Activated naive CD4-positive, alpha-beta T cell treated with anti-CD3 and anti-CD28 coated beads, Interleukin-2, amount 50 U/mL, for 72 hours (primary cell): Measurements from ENCODE around the gene ASTN2. TPM values are rescaled to one million over a fixed set of nuclear protein-coding genes. Genes with fewer than 3 reads are reported as not detected.

Experiments
- ATAC-seq, 2 donors: fragments of 150-1000 bp; cut with Tn5 transposase; 2 replicates each; pipeline ENCODE4 v1.10.0; 2021; ENCODE audit warnings: mild to moderate bottlenecking in 2 of 2, moderate library complexity in 2 of 2
- DNase-seq, 2 donors: peaks; one replicate each; pipeline ENCODE4 v3.0.0; 2021 to 2022; ENCODE audit warnings: low spot score in 2 of 2
- H3K27ac Mint-ChIP-seq, 2 donors: one replicate each; pipeline ENCODE4 v1.8.0; 2022; ENCODE audit warnings: mild to moderate bottlenecking in 2 of 2, mixed read lengths in 2 of 2
- H3K36me3 Mint-ChIP-seq, 2 donors: one replicate each; pipeline ENCODE4 v1.8.0; 2022; ENCODE audit warnings: mixed read lengths in 2 of 2
- H3K9me3 Mint-ChIP-seq, 2 donors: one replicate each; pipeline ENCODE4 v1.8.0; 2022; ENCODE audit warnings: mixed read lengths in 2 of 2
- total RNA-seq, 2 donors: library from RNA; stranded (reverse); gene quantifications; one replicate each; pipeline ENCODE4 v1.2.3, GENCODE V29; 2022

Gene ASTN2
- total RNA-seq, 2 donors from 2014 or later: 4.5 to 5.4 TPM

DNA sequence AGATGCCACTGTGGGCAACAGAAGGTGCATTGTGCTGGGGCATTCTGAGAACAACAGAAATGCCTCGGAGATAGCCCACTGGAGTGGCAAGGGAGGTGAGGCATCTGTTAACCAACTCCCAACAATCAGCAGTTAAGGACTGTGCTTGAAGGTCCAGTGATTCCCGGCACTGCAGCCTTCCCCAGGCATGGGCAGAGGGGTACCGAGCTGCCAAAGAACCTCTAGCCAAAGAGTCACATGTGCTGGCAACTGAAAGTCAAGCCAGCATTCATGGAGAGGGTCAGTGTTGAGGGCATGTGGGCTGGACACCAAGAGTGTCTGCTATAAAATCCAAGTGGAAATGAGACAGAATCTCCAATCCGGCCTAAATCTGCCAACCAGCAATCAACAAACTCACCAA lies 149.6 kb downstream of the ASTN2 start:
- DNase-seq (no peak), ATAC-seq (no peak)
- Mint-ChIP-seq H3K27ac (no peak overlapping the region), H3K36me3 (peaks cover 0 to 5% of the 10 kb centered on the region in 2 donors), H3K9me3 (peaks cover 0 to 5% of the 10 kb centered on the region in 2 donors)

DNA sequence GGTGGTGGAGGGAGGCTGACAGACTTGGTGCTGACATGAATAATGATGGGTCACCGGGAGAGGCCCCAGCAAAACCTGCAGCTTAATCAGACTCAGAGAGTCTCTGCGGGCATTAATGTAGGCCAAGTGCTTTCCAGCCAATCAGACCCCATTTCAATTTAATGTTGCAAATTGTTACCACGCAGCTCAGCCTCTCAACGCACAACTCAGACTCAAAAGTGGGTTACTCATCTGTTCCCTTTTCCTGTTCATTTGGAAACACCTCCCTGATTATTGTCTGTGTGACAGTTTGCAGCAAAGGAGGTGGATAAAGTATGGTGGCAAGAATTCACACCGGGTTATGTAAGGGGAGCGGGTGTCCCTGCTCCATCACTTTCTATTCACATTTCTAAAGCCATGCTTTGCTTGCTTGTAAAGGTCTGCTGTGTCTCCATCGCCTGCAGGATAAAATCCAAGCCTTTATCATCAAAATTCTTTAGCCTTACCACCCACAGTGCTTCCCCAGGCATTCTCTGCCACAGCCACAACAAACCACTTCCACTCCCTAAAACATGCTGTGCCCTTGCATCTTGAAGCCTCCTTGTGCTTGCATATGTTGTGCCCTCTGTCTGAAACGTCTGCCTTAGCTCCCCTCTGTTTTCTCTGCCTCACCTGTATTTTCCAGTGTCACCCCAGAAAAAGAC lies 156.5 kb downstream of the ASTN2 start:
- DNase-seq: no peak
- Mint-ChIP-seq H3K27ac (no peak overlapping the region), H3K36me3 (peaks cover 0 to 4% of the 10 kb centered on the region in 2 donors), H3K9me3 (peaks cover 3 to 7% of the 10 kb centered on the region in 2 donors)
- ATAC-seq: no peak

DNA sequence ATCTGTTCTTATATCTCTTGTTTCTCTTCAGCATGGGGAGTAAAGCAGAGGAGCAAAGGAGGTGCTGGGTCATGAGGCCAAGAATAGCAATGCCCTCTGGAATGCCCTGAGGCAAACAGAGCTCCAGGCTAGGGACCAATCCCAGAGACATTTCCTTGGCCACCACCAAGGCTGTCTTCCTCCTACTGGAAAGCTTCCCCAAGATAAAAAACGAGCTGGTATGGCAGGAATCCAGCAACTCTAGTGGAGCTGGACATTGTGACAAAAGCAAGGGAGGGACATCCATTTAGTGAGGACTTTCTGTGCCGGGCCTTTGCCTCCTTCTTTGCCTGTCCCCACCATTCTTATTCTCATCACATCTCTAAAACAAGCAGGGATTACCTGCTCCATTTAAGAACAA lies 161.6 kb downstream of the ASTN2 start:
- peaks cover 11 to 20% of the 10 kb centered on the region in 2 donors for H3K9me3 Mint-ChIP-seq

DNA sequence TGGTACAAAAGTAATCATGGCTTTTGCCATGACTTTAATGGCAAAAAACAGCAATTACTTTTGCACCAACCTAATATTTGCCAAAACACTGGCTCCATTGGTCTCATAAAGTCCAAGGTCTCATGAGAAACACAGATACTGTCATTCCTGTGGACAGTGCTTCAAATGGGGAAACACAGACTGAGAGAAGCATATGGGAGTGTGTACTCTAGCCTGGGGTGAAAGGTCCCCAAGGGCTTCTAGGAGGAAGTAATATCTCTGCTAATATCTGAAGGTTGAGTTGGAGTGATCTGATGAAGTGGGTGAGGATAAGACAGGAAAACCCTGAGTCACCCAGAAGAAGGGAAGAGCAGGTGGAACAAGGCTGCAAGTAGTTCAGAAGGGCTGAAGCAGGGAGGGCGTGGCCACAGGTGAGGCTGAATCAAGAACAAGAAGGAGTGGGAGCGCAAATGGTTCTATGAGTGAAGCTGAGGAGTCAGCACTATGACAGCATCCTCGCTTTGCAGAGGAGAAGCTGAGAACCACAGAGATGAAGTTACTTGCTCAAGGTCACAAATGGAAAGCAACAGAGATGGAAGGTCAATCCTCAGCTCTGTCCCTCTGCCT lies 164.1 kb downstream of the ASTN2 start:
- DNase-seq: no peak
- ATAC-seq: no peak
- Mint-ChIP-seq H3K36me3 (no peaks in the 10 kb centered on the region), H3K27ac (no peak overlapping the region), H3K9me3 (peaks cover 13 to 29% of the 10 kb centered on the region in 2 donors)

More for the DNA sequence above, 161.6 kb downstream of the ASTN2 start:
- ATAC-seq: no peak
- DNase-seq: no peak
- Mint-ChIP-seq H3K27ac (no peak overlapping the region), H3K36me3 (no peaks in the 10 kb centered on the region)

DNA sequence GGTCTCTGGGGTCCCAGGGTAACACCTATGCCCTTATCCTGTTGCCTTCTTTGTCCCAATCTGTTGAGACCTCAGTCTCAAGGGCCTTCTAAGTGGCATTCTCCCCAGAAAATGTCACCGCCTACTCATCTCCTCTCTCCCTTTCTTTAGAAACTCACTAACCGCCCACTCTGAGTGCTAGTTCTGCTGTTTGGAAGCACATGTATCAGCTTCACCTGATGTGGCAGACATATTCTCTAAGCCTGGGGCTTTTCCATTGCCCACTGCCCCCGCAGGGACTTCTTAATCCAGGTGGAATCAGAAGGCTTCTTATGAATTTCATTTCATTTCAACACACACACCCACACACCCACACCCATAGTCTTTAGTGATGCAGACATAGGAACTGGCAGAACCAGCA lies 165.1 kb downstream of the ASTN2 start:
- DNase-seq (no peak), ATAC-seq (no peak)
- H3K9me3 Mint-ChIP-seq: peaks cover 16 to 30% of the 10 kb centered on the region in 2 donors
- no peaks in the 10 kb centered on the region for H3K36me3 Mint-ChIP-seq
- no peak overlapping the region for H3K27ac Mint-ChIP-seq

DNA sequence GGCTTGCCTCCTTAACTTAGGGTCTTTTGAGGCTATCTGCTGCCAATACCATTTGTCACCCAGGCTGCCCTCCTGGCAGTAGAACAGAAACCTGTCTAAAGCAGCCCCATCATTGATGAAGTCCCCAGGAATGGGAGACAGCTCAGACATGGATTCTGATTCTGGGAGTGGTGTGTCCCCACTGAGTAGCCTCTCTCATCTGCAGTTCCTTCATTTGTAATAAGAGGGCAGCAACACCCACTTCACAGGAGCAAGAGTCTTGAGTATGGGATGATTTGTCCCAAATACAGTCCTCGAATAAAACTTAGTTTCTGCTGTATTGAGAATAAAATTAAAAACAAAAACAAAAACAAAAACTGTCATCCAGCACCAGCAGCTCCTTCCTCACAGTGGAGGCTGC lies 167.6 kb downstream of the ASTN2 start:
- H3K36me3 Mint-ChIP-seq: no peaks in the 10 kb centered on the region
- H3K27ac Mint-ChIP-seq: no peak overlapping the region
- peaks cover 21 to 40% of the 10 kb centered on the region in 2 donors for H3K9me3 Mint-ChIP-seq
- ATAC-seq: no peak
- no peak for DNase-seq

DNA sequence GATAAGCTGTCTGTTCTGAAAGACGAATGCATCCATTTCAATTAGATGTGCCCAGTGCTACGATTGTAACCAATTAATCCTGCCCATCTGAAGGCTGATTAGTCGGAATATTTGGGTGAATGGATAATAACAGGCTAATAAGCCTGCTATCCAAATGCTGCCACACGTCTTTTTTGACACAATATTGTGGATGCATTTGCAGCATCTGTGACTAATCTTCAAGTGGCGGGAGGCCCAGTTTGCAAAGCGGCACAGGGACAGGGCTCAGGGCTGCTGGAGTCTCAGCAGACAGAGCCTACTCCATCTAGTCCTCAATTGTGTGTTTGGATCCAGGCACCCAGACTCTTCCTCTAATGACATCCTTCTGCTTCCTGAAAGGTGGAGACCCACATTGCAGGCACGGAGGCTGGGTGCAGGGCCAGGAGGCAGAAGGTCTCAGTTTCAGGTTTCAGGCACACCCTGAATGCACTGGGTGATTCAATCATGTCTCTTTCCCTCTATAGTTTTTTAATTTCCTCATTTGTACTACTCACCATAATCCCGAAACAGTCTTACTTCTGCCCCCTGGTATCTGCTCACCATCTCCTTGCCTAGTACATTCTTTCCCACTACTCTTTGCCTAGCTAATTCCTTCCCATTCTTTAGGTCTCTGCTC lies 169.6 kb downstream of the ASTN2 start:
- DNase-seq (no peak), ATAC-seq (no peak)
- Mint-ChIP-seq H3K36me3 (peaks cover 0 to 5% of the 10 kb centered on the region in 2 donors), H3K9me3 (peaks cover 23 to 37% of the 10 kb centered on the region in 2 donors), H3K27ac (no peak overlapping the region)

DNA sequence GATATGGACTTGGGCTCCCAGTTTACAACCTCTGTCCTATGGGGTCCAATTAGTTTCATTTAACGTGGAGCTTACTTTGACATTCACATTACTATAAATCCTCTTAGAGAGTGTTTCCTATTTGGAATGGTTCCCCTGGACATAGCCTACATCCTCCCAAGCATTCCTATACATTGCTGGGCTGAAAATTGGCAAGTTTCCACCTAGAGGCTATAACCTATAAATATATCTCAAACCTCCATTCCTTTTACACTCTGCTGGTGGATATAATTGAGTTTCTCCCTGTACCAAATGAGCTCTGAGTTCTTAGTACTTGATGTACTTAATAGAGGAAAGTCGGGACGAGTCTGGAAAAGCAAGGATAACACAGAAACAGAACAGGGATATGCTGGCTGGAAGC lies 172.8 kb downstream of the ASTN2 start:
- peaks cover 23 to 32% of the 10 kb centered on the region in 2 donors for H3K9me3 Mint-ChIP-seq
- H3K27ac Mint-ChIP-seq: no peak overlapping the region
- DNase-seq (no peak), ATAC-seq (no peak)
- H3K36me3 Mint-ChIP-seq: peaks cover 0 to 5% of the 10 kb centered on the region in 2 donors

DNA sequence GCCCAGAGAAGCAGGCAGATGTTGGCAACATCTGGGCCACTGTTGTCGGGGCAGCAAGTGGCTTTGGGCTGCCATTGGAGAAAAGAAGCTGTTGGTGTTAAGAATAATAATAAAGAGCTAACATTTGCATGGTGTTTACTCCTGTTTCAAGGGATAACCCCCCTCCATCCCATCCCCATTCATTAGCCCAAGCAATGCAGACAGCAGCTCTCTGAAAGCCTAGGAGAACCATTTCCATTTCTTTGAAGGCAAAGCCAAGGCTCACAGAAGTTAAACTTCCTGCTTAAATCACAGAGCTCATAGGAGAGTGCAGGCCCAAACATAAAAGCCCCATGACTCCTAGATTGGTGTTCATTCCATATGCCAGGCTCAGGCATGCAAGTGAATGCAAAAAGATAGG lies 175.4 kb downstream of the ASTN2 start:
- Mint-ChIP-seq H3K27ac (no peak overlapping the region), H3K36me3 (peaks cover 0 to 5% of the 10 kb centered on the region in 2 donors), H3K9me3 (peaks cover 17 to 28% of the 10 kb centered on the region in 2 donors)
- ATAC-seq (no peak), DNase-seq (no peak)

DNA sequence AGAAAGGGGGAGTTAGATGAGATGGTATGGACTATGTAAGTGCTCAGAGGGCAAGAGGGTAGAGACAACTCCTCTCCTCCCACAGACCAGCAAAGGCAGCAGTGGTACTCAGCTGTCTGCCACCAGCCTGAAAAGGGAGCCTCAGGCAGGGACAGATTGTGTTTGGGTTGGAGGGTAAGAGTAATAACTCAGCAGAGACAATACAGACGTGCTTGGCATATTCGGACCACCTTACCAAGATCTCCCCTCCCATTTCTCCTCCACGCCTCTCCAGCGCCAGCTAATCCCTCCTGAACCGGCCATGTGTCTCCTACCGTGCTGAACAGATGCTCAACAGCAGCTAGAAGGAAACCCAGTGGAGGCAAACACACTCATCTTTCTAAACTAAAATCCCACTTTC lies 180.8 kb downstream of the ASTN2 start:
- H3K9me3 Mint-ChIP-seq: peaks cover 3 to 8% of the 10 kb centered on the region in 2 donors
- no peaks in the 10 kb centered on the region for H3K36me3 Mint-ChIP-seq
- no peak for ATAC-seq
- no peak overlapping the region for H3K27ac Mint-ChIP-seq
- DNase-seq: no peak

DNA sequence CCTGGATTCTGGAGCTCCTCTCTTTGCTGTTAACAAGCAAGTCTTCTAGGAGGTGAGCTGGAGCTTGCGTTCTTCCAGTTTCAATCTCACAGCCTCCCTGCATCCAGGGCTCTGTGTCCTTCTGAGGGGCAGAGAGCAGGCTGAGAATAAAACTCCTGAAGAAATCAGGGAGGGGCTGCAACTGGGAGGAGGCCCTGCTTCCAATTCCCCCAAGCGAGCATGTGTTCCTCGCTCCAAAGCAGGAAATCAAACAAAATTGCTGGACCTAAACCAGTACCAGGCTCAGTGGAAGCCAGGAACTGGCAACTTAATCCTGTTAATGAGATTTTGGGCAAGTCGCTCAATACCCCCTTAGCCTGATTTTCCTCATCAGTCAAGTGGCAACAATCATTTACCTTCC lies 181.8 kb downstream of the ASTN2 start:
- peaks cover 3 to 8% of the 10 kb centered on the region in 2 donors for H3K9me3 Mint-ChIP-seq
- ATAC-seq: no peak
- H3K36me3 Mint-ChIP-seq: no peaks in the 10 kb centered on the region

DNA sequence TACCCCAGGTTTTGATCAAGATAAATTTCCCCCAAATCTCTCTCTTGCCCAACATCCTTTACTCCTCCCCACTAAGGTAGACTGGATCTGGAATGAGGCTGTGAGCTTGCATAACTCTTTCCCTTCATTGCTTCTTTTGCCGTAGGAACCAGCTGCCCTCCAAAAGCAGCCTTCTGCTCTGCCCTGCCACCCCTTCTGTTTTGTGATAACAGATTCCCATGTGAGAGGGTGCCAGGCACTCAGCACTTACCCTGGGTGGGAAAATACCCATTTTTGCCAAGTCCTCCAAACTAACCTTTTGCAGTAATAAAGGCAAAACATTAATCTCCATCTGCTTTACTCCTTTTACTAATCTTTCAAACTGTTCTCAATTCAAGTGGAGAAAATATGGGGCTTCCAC lies 182.6 kb downstream of the ASTN2 start:
- DNase-seq: no peak
- H3K36me3 Mint-ChIP-seq: no peaks in the 10 kb centered on the region
- peaks cover 3 to 8% of the 10 kb centered on the region in 2 donors for H3K9me3 Mint-ChIP-seq
- ATAC-seq: no peak
- H3K27ac Mint-ChIP-seq: no peak overlapping the region

More for the DNA sequence above, 181.8 kb downstream of the ASTN2 start:
- DNase-seq: no peak
- no peak overlapping the region for H3K27ac Mint-ChIP-seq

DNA sequence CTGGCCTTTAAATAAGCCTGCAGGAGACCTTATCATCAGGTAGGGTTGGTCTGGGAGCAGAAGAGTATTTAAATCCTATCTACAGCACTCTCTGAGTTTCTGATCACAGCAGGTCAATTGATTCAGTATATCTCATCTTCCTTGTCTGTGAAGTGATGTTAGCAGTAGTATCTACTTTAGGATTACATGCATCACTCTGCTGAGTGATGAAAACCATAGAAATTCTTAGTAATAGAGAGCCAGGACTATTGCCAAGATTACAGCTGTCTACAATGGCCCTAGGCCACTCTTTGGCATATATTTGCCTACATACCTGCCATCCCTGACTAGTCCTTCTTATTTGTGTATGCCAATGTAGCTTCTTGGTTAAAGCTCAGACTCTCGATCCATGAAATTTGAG lies 183.8 kb downstream of the ASTN2 start:
- no peak for ATAC-seq
- Mint-ChIP-seq H3K9me3 (peaks cover 3 to 5% of the 10 kb centered on the region in 2 donors), H3K27ac (no peak overlapping the region), H3K36me3 (no peaks in the 10 kb centered on the region)
- no peak for DNase-seq

DNA sequence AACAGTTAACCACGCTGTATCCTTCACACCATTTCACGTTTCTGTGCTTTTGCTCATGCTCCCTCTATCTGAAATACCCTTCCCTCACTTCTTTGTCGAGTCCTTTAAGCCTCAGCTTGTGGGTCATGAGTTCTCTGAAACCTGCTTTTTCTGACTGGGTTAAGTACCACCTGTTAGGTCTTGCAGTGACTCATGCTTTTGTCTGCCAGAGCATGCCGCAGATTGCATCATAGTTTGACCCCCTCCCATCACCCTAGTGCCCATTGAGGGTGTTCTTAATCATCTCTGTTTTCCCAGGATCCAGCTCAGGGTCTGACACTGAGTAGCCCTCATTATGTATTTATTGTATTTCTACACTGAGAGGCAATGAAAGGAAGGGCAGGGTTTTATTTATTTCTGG lies 190.2 kb downstream of the ASTN2 start:
- DNase-seq (no peak), ATAC-seq (no peak)
- Mint-ChIP-seq H3K36me3 (no peaks in the 10 kb centered on the region), H3K27ac (no peak overlapping the region), H3K9me3 (peaks cover 5 to 7% of the 10 kb centered on the region in 2 donors)

DNA sequence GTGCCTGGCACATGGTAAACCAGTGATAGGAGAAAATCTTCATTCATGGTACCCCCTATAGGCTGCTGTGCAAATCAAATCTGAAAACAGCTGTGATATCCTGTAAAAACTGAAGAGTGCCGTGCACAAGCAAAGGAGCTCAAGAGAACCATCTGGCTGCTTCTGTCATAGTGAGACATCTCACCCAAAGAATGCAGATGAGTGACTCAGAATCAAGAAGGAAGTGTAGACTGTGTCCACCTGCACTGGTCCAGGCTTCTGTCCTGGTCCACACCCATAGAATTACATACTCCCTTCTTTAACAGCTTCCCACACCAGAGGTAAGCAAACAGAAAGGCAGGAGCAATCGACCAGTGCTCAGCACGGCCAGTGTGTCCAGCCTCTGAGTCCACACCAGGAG lies 195.9 kb downstream of the ASTN2 start:
- no peak overlapping the region for H3K27ac Mint-ChIP-seq
- no peak for ATAC-seq
- no peak for DNase-seq
- H3K36me3 Mint-ChIP-seq: peaks cover 0 to 6% of the 10 kb centered on the region in 2 donors
- H3K9me3 Mint-ChIP-seq: peaks cover 0 to 14% of the 10 kb centered on the region in 2 donors

DNA sequence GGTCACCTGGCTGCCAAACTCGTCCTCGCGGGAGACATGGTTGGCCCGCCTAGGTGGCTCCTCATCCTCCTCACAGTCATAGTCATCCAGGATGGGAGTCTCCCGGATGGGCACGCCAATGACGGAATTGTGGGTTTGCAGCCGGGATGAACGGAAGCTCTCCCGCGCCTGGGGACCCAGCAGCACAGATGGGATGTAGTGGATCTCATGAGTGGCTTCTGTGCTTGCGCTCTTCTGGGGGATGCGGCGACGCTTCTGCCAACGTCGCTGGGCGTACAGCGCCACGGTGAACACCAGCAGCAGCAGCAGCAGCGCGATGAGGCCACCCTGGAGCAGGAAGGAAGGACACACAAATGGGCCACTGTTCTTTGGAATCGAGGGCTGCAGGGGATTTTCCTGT lies 200.4 kb downstream of the ASTN2 start:
- peaks cover 15 to 26% of the 10 kb centered on the region in 2 donors for H3K9me3 Mint-ChIP-seq
- DNase-seq (no peak), ATAC-seq (no peak)
- no peak overlapping the region for H3K27ac Mint-ChIP-seq
- peaks cover 0 to 6% of the 10 kb centered on the region in 2 donors for H3K36me3 Mint-ChIP-seq

DNA sequence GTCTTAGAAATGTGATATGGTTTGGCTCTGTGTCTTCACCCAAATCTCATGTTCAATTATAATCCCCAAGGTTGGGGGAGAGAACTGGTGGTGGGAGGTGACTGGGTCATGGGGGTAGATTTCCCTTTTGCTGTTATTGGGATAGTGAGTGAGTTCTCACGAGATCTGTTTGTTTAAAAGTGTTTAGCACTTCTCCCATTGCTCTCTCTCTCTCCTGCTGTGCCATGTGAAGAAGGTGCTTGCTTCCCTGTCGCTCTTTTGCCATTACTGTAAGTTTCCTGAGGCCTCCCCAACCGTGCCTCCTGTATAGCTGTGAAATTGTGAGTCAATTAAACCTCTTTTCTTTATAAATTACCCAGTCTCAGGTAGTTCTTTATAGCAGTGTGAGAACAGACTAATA lies 203.6 kb downstream of the ASTN2 start:
- no peak overlapping the region for H3K27ac Mint-ChIP-seq
- DNase-seq: no peak
- H3K9me3 Mint-ChIP-seq: peaks cover 23 to 33% of the 10 kb centered on the region in 2 donors
- H3K36me3 Mint-ChIP-seq: peaks cover 0 to 18% of the 10 kb centered on the region in 2 donors
- no peak for ATAC-seq
